Spleen (tissue), 7 donors: ENCODE results near the gene DLGAP5.

Experiments used
- CTCF ChIP-seq, 11 experiments: fragments of 200-600 bp in 7 of 11; fragments of 450-650 bp in 4 of 11; sonication (generic) in 4 of 11; IDR thresholded peaks in 8 of 11; conservative IDR thresholded peaks in 3 of 11; 1 replicate in 7 of 11; 2 replicates in 4 of 11; pipeline versions ENCODE4 v1.4.0 to v1.8.0; 2016 to 2021; ENCODE audit warnings: antibody characterized with exemption in 11 of 11, inconsistent platforms in 4 of 11, mild to moderate bottlenecking in 1 of 11
- POLR2A ChIP-seq, 3 donors: fragments of 450-650 bp; IDR thresholded peaks; one replicate each; pipeline ENCODE4 v1.5.1; 2017; ENCODE audit warnings: antibody characterized with exemption in 3 of 3, mild to moderate bottlenecking in 1 of 3
- POLR2AphosphoS5 ChIP-seq, 3 donors: sonication (generic); formaldehyde crosslinking; IDR thresholded peaks; one replicate each; pipeline ENCODE4 v1.5.1; 2017; ENCODE audit warnings: antibody characterized with exemption in 3 of 3
- donor health status: DM: no; HTN: no; CAD: no; lungs with moderate emphysema.
- donor health status: DM: no; HTN: no; CAD: no.
- donor health status: DM: no; HTN: no; CAD: no.

GRCh38 chr14:55116246-55117030, 74.9 kb downstream of the DLGAP5 start:
- TF ChIP-seq CTCF (IDR thresholded peaks at IDR 0.05 in 8 of 11, conservative IDR thresholded peaks at IDR 0.05 in 3 of 11) (no peak), POLR2AphosphoS5 (IDR thresholded peaks at IDR 0.05) (no peak), POLR2A (IDR thresholded peaks at IDR 0.05) (no peak)
